ENCODE measurements around the gene AMN.

Gene AMN

GRCh38 chr14:102905116-102906108, 17.1 kb upstream of the AMN start:
- H3K36me3 Mint-ChIP-seq = peaks cover 99% of the 10 kb centered on the region

GRCh38 chr14:102906616-102907302, 15.7 kb upstream of the AMN start:
- Mint-ChIP-seq H3K9me3 (no peaks in the 10 kb centered on the region), H3K36me3 (peaks cover 98% of the 10 kb centered on the region), H3K27ac (no peak overlapping the region), H3K4me1 (peaks cover 24% of the 10 kb centered on the region), H3K4me3 (no peak overlapping the region)
- no peak for DNase-seq (ENCODE audit: low spot score in 2 of 2)
- no peak for ATAC-seq

More at GRCh38 chr14:102905116-102906108, 17.1 kb upstream of the AMN start:
- DNase-seq (ENCODE audit: low spot score in 2 of 2) = no peak
- ATAC-seq = no peak
- Mint-ChIP-seq H3K9me3 (no peaks in the 10 kb centered on the region), H3K4me3 (no peak overlapping the region), H3K27ac (no peak overlapping the region), H3K4me1 (peaks cover 37% of the 10 kb centered on the region)

- Mint-ChIP-seq H3K9me3 (no peaks in the 10 kb centered on the region), H3K4me3 (no peak overlapping the region), H3K27ac (peak overlapping the region; percentile 71), H3K4me1 (peaks cover 20% of the 10 kb centered on the region), H3K36me3 (peaks cover 95% of the 10 kb centered on the region)
- ATAC-seq = no peak
- no peak for DNase-seq (ENCODE audit: low spot score in 2 of 2)
Measured at GRCh38 chr14:102907303-102907844, 15.1 kb upstream of the AMN start.

- no peaks in the 10 kb centered on the region for H3K9me3 Mint-ChIP-seq
- H3K4me1 Mint-ChIP-seq = peaks cover 13% of the 10 kb centered on the region
- no peak for DNase-seq (ENCODE audit: low spot score in 2 of 2)
- peaks cover 95% of the 10 kb centered on the region for H3K36me3 Mint-ChIP-seq
- H3K4me3 Mint-ChIP-seq = no peak overlapping the region
- ATAC-seq = no peak
- H3K27ac Mint-ChIP-seq = peak overlapping the region; percentile 71
Measured at GRCh38 chr14:102907980-102908730, 14.3 kb upstream of the AMN start.

GRCh38 chr14:102908766-102909455, 13.6 kb upstream of the AMN start:
- ATAC-seq (no peak), DNase-seq (ENCODE audit: low spot score in 2 of 2) (no peak)
- Mint-ChIP-seq H3K9me3 (no peaks in the 10 kb centered on the region), H3K4me1 (peaks cover 5% of the 10 kb centered on the region), H3K27ac (peak overlapping the region; percentile 71), H3K4me3 (no peak overlapping the region), H3K36me3 (peaks cover 93% of the 10 kb centered on the region)

- Mint-ChIP-seq H3K4me1 (peaks cover 5% of the 10 kb centered on the region), H3K4me3 (no peak overlapping the region), H3K9me3 (no peaks in the 10 kb centered on the region), H3K36me3 (peaks cover 89% of the 10 kb centered on the region), H3K27ac (peak overlapping the region; percentile 52)
- ATAC-seq (no peak), DNase-seq (ENCODE audit: low spot score in 2 of 2) (no peak)
Measured at GRCh38 chr14:102909462-102909861, 13.0 kb upstream of the AMN start.

- no peak for ATAC-seq
- Mint-ChIP-seq H3K4me3 (no peak overlapping the region), H3K4me1 (peaks cover 5% of the 10 kb centered on the region), H3K27ac (peak overlapping the region; percentile 52), H3K9me3 (no peaks in the 10 kb centered on the region), H3K36me3 (peaks cover 86% of the 10 kb centered on the region)
- no peak for DNase-seq (ENCODE audit: low spot score in 2 of 2)
Measured at GRCh38 chr14:102909911-102910310, 12.6 kb upstream of the AMN start.

- Mint-ChIP-seq H3K4me3 (no peak overlapping the region), H3K27ac (peak overlapping the region; percentile 52), H3K4me1 (peaks cover 5% of the 10 kb centered on the region), H3K9me3 (no peaks in the 10 kb centered on the region), H3K36me3 (peaks cover 86% of the 10 kb centered on the region)
- DNase-seq (ENCODE audit: low spot score in 2 of 2) (no peak), ATAC-seq (no peak)
Measured at GRCh38 chr14:102910442-102910841, 12.0 kb upstream of the AMN start.

- Mint-ChIP-seq H3K4me1 (peaks cover 5% of the 10 kb centered on the region), H3K27ac (peak overlapping the region; percentile 52)
Measured at GRCh38 chr14:102911541-102911951, 10.9 kb upstream of the AMN start.

GRCh38 chr14:102911991-102912761, 10.3 kb upstream of the AMN start:
- Mint-ChIP-seq H3K9me3 (no peaks in the 10 kb centered on the region), H3K36me3 (peaks cover 86% of the 10 kb centered on the region), H3K4me3 (no peak overlapping the region), H3K4me1 (peaks cover 5% of the 10 kb centered on the region), H3K27ac (peak overlapping the region; percentile 56)
- ATAC-seq (no peak), DNase-seq (ENCODE audit: low spot score in 2 of 2) (no peak)

More at GRCh38 chr14:102911541-102911951, 10.9 kb upstream of the AMN start:
- peaks cover 86% of the 10 kb centered on the region for H3K36me3 Mint-ChIP-seq
- ATAC-seq = no peak
- H3K4me3 Mint-ChIP-seq = no peak overlapping the region
- no peaks in the 10 kb centered on the region for H3K9me3 Mint-ChIP-seq
- DNase-seq (ENCODE audit: low spot score in 2 of 2) = no peak

- no peak for ATAC-seq
- no peaks in the 10 kb centered on the region for H3K4me1 Mint-ChIP-seq
- peak overlapping the region; percentile 16 for H3K27ac Mint-ChIP-seq
- H3K36me3 Mint-ChIP-seq = peaks cover 72% of the 10 kb centered on the region
- DNase-seq (ENCODE audit: low spot score in 2 of 2) = no peak
- H3K9me3 Mint-ChIP-seq = no peaks in the 10 kb centered on the region
- no peak overlapping the region for H3K4me3 Mint-ChIP-seq
Measured at GRCh38 chr14:102913341-102914211, 8.9 kb upstream of the AMN start.

GRCh38 chr14:102914474-102915291, 7.8 kb upstream of the AMN start:
- Mint-ChIP-seq H3K4me3 (no peak overlapping the region), H3K9me3 (no peaks in the 10 kb centered on the region), H3K4me1 (no peaks in the 10 kb centered on the region), H3K36me3 (peaks cover 62% of the 10 kb centered on the region), H3K27ac (no peak overlapping the region)
- no peak for ATAC-seq
- DNase-seq (ENCODE audit: low spot score in 2 of 2) = no peak

Data from stimulated activated effector memory CD8-positive, alpha-beta T cell treated with anti-CD3 and anti-CD28 coated beads, Interleukin-12 subunit alpha, Interleukin-12 subunit beta, amount 100 ng/mL, for 72 hours (primary cell).